Heart left ventricle (tissue), 16 donors: Measurements from ENCODE around the gene CTNS. TPM values are rescaled to one million over a fixed set of nuclear protein-coding genes. Genes with fewer than 3 reads are reported as not detected.
A peak's percentile ranks its signal among the peaks of the same experiment; 100 is the strongest.

Source experiments
- ATAC-seq, 4 donors: fragments of 200-7000 bp; cut with Tn5 transposase; one replicate each; pipeline ENCODE4 v1.9.1; 2020 to 2022; ENCODE audit warnings: moderate library complexity in 4 of 4, mild to moderate bottlenecking in 3 of 4, moderate number of reproducible peaks in 1 of 4
- DNase-seq, 5 donors: peaks; one replicate each; pipeline ENCODE4 v3.0.0-alpha.2; 2020
- H3K27ac ChIP-seq, 12 donors: fragments of 200-600 bp; sonication (generic) in 4 of 12; one replicate each; pipeline versions ENCODE4 v1.5.0 to v1.8.0; 2016 to 2022; ENCODE audit warnings: mild to moderate bottlenecking in 2 of 12
- H3K27me3 ChIP-seq, 9 donors: fragments of 200-600 bp; sonication (generic) in 2 of 9; one replicate each; pipeline versions ENCODE4 v1.5.1 to v1.8.0; 2016 to 2022; ENCODE audit warnings: mild to moderate bottlenecking in 3 of 9
- H3K36me3 ChIP-seq, 9 donors: fragments of 200-600 bp; sonication (generic) in 2 of 9; one replicate each; pipeline versions ENCODE4 v1.5.0 to v1.8.0; 2018 to 2022; ENCODE audit warnings: mild to moderate bottlenecking in 2 of 9
- H3K4me1 ChIP-seq, 12 donors: fragments of 200-600 bp; sonication (generic) in 4 of 12; one replicate each; pipeline versions ENCODE4 v1.5.0 to v1.8.0; 2016 to 2022; ENCODE audit warnings: mild to moderate bottlenecking in 3 of 12
- H3K4me3 ChIP-seq, 12 donors: fragments of 200-600 bp; sonication (generic) in 4 of 12; one replicate each; pipeline versions ENCODE4 v1.5.0 to v1.8.0; 2017 to 2022; ENCODE audit warnings: mild to moderate bottlenecking in 9 of 12, moderate library complexity in 4 of 12
- H3K9me3 ChIP-seq, 12 donors: fragments of 200-600 bp; sonication (generic) in 4 of 12; one replicate each; pipeline versions ENCODE4 v1.5.0 to v1.8.0; 2016 to 2022; ENCODE audit warnings: mild to moderate bottlenecking in 1 of 12
- POLR2A ChIP-seq, 2 donors: fragments of 450-650 bp; IDR thresholded peaks; one replicate each; pipeline ENCODE4 v1.6.1; 2017; ENCODE audit warnings: antibody characterized with exemption in 2 of 2, mild to moderate bottlenecking in 2 of 2, moderate library complexity in 2 of 2
- whole genome bisulfite sequencing, 4 donors: extraction: QIAGEN DNeasy Blood & Tissue Kit in 2 of 4; methylation state at CpG; one replicate each; pipeline versions ENCODE4 v1.1.5 to v1.1.7; 2013 to 2018; 5-methylcytosine and 5-hydroxymethylcytosine counted together
- intact Hi-C, 10 donors: fragments of 100-400 bp; cut with DNase I; formaldehyde crosslinking; loops; one replicate each; pipeline versions ENCODE4 v1.11.1 to v1.14.2; 2022
- polyA plus RNA-seq, 2 donors: library from polyadenylated mRNA; stranded (reverse); fragments of 200-250 nt; gene quantifications; one replicate each; pipeline ENCODE4 v1.2.3, GENCODE V29; 2013
- total RNA-seq, 9 donors: library from RNA; depleted of rRNA in 2 of 9; stranded (reverse); fragments of >200 nt in 2 of 9; fragmentation: NEBNext Ultra II Directional in 3 of 9; extraction: Animal tissue kit (Norgen Biotek cat#: 25700) in 3 of 9; gene quantifications; one replicate each; pipeline versions ENCODE4 v1.1.0 to v1.2.4, GENCODE V29; 2016 to 2023
- TF ChIP-seq, protein P1 (sequence below), 12 donors: fragments of 200-600 bp; sonication (generic) in 4 of 12; IDR thresholded peaks; one replicate each; pipeline versions ENCODE4 v1.5.0 to v1.8.0; 2018 to 2022; ENCODE audit warnings: antibody characterized with exemption in 12 of 12, mild to moderate bottlenecking in 5 of 12
- donor health status: ischemic (EF 13 %, LVEDD 7.1; RV severe dilation, severe dysfunction).
- donor health status: healthy with polysubstance abuse.
- donor health status: DM: no; HTN: yes; CAD: no.
- donor health status: DM: no; HTN: no; CAD: no.
- donor health status: ischemic (EF 25% LVEDD 6.9; RV normal size, moderate dysfunction).
- donor health status: ischemic (EF 25% LVEDD 5.7; RV mildly dilated, moderate dysfunction).
- donor health status: healthy.
- donor health status: DM: yes; HTN: yes; CAD: no.
- donor health status: ischemic (EF 35%, LVEDD 5.7; RV mildly dilated, moderate dysfunction).
- donor health status: nonischemic (EF 11% LVEDD 7.7; RV severe dilation, severe dysfunction).
- donor health status: DM: yes; HTN: yes; CAD: no.
- donor health status: PGD.
- donor health status: ischemic (EF 29% LVEDD 5.4; RV normal size, mild dysfunction).
- donor health status: nonischemic (EF 23%, LVEDD 6.1; RV moderate dilation, normal function).

The CTNS gene
- total and polyA plus RNA-seq, 11 donors: 6.2 to 19.0 (median 8.7) TPM

DNA sequence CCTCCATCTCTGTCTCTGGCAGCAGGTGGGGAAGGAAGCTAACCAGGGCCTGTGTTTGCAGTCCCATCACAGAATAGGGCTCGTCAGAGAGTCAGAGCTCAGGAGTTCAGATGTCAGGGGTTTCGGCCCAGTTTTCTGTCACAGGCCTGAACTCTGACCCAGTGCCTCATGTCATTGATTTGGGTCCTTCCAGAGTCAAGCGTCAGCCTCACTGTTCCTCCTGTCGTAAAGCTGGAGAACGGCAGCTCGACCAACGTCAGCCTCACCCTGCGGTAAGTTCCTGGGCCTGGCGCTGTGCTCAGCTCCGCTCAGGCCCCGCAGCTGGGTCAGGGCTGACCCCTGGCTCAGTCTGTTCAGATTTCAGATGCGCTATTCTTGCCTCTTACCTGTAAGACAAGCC lies 10.7 kb downstream of the CTNS start:
- intact Hi-C loops: loop anchor here in 5 of 10 donors (5.0 to 10.0 kb wide), 3 partner anchors 112 to 602 kb away; no protein-coding TSS in a partner anchor
- no peaks in the 10 kb centered on the region for H3K27me3 ChIP-seq
- TF ChIP-seq POLR2A (IDR thresholded peaks at IDR 0.05): no peak
- TF ChIP-seq, protein P1, sequence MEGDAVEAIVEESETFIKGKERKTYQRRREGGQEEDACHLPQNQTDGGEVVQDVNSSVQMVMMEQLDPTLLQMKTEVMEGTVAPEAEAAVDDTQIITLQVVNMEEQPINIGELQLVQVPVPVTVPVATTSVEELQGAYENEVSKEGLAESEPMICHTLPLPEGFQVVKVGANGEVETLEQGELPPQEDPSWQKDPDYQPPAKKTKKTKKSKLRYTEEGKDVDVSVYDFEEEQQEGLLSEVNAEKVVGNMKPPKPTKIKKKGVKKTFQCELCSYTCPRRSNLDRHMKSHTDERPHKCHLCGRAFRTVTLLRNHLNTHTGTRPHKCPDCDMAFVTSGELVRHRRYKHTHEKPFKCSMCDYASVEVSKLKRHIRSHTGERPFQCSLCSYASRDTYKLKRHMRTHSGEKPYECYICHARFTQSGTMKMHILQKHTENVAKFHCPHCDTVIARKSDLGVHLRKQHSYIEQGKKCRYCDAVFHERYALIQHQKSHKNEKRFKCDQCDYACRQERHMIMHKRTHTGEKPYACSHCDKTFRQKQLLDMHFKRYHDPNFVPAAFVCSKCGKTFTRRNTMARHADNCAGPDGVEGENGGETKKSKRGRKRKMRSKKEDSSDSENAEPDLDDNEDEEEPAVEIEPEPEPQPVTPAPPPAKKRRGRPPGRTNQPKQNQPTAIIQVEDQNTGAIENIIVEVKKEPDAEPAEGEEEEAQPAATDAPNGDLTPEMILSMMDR (IDR thresholded peaks at IDR 0.05): no peak
- ATAC-seq (peak in 1 of 4 donors; percentile 9), DNase-seq (no peak)
- H3K4me1 ChIP-seq: peaks cover 0 to 9% (median 0%) of the 10 kb centered on the region in 12 donors
- H3K9me3 ChIP-seq: no peaks in the 10 kb centered on the region
- H3K36me3 ChIP-seq: peaks cover 0 to 72% (median 54%) of the 10 kb centered on the region in 9 donors
- H3K4me3 ChIP-seq: no peak overlapping the region
- no peak overlapping the region for H3K27ac ChIP-seq
- 82 to 86% (median 84%) methylated on average over 12 of the region's 12 CpGs for WGBS, 4 donors

DNA sequence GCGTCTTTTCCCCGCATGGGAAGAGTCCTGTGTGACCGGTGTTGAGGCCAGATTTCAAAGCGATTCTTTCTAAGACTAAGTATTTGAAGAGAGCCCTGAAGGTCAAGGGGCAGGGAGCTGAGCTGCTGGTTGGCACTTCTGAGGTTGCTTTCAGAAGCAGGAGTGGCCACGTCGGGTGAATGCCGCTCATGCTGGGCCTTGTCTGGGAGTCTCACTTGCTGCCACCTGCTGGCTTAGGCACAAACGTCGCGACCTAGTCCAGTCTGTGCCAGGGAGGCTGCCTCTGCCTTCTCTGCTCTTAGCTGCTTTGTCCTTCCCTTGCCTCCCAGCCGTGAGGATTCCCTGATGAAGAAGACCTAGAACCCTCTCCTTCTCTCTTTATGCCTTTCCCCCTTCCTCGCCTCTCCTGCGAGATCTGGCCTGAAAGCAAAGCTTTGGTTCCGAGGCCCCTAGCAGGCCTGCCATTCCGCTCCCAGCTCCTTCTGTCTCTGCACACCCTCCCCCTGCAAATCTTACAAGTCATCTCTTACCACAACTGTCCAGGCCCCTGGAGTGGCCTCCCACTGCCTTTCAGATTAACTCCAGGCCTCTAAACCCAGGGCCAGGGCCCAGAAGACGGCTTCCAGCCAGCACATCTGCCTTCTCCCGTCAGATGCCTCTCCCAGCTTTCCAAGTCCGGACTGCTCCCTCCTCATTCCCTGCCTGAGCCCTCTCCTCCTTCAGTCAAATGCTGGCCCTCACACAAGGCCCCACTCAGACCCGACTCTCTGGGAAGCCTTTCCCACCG lies 11.4 kb downstream of the CTNS start:
- no peaks in the 10 kb centered on the region for H3K27me3 ChIP-seq
- peak in 2 of 5 donors; percentile 70 to 72 for DNase-seq
- no peak overlapping the region for H3K4me3 ChIP-seq
- H3K4me1 ChIP-seq: peaks cover 0 to 9% (median 0%) of the 10 kb centered on the region in 12 donors
- peaks cover 0 to 68% (median 54%) of the 10 kb centered on the region in 9 donors for H3K36me3 ChIP-seq
- intact Hi-C loops: loop anchor here in 5 of 10 donors (5.0 to 10.0 kb wide), 3 partner anchors 113 to 603 kb away; no protein-coding TSS in a partner anchor
- peak; percentile 63 to 80 (median 77) for ATAC-seq
- no peak for TF ChIP-seq POLR2A (IDR thresholded peaks at IDR 0.05)
- TF ChIP-seq, protein P1 (IDR thresholded peaks at IDR 0.05): peak; percentile 24 to 62 (median 39)
- no peaks in the 10 kb centered on the region for H3K9me3 ChIP-seq
- H3K27ac ChIP-seq: no peak overlapping the region
- WGBS, 4 donors: 66 to 74% (median 69%) methylated on average over 17 to 20 of the region's 20 CpGs

DNA sequence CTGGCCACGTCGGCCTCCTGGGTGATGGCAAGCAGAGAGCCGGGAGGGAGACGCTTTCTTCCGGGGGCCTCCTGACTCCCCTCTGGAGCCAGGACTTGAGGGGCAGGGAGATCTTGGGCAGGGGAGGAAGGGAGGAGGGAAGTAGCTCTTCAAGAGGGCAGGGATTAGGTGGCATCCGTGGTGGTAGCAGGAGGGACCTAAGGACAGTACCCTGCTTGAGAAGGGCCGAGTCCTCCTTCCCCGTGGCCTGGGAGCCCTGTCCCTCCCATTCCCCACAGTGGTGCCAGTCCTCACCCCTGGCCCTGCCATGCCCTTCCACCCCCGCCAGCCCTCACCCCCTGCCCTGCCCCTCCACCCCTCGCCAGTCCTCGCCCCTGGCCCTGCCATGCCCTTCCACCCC lies 19.2 kb downstream of the CTNS start:
- peaks cover 0 to 15% (median 0%) of the 10 kb centered on the region in 9 donors for H3K36me3 ChIP-seq
- H3K27ac ChIP-seq: no peak overlapping the region
- ATAC-seq (no peak), DNase-seq (no peak)
- no peak for TF ChIP-seq POLR2A (IDR thresholded peaks at IDR 0.05)
- TF ChIP-seq, protein P1 (IDR thresholded peaks at IDR 0.05): no peak
- peaks cover 5 to 34% (median 20%) of the 10 kb centered on the region in 12 donors for H3K4me1 ChIP-seq
- H3K9me3 ChIP-seq: no peaks in the 10 kb centered on the region
- WGBS, 4 donors: 87 to 94% (median 90%) methylated on average over 6 to 11 of the region's 11 CpGs
- no peak overlapping the region for H3K4me3 ChIP-seq
- H3K27me3 ChIP-seq: no peaks in the 10 kb centered on the region
- intact Hi-C loops: loop anchor here in 1 of 10 donors (10.0 kb wide), 1 partner anchor 611 kb away; no protein-coding TSS in a partner anchor

DNA sequence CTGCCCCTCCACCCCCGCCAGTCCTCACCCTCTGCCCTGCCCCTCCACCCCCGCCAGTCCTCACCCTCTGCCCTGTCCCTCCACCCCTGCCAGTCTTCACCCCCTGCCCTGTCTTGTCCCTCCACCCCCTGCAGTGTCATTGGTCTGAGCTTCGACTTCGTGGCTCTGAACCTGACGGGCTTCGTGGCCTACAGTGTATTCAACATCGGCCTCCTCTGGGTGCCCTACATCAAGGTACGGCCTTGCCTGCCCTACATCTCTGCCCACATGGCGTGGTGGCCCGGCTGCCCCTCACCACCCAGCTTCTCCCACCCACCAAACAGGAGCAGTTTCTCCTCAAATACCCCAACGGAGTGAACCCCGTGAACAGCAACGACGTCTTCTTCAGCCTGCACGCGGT lies 19.8 kb downstream of the CTNS start:
- ATAC-seq (no peak), DNase-seq (no peak)
- no peaks in the 10 kb centered on the region for H3K27me3 ChIP-seq
- no peak for TF ChIP-seq POLR2A (IDR thresholded peaks at IDR 0.05)
- TF ChIP-seq, protein P1 (IDR thresholded peaks at IDR 0.05): no peak
- H3K36me3 ChIP-seq: peaks cover 0 to 18% (median 4%) of the 10 kb centered on the region in 9 donors
- WGBS, 4 donors: 89 to 91% (median 90%) methylated on average over 14 to 16 of the region's 16 CpGs
- intact Hi-C loops: loop anchor here in 1 of 10 donors (10.0 kb wide), 1 partner anchor 612 kb away; no protein-coding TSS in a partner anchor
- H3K4me3 ChIP-seq: no peak overlapping the region
- H3K4me1 ChIP-seq: peaks cover 5 to 40% (median 20%) of the 10 kb centered on the region in 12 donors
- H3K9me3 ChIP-seq: no peaks in the 10 kb centered on the region
- H3K27ac ChIP-seq: no peak overlapping the region
